GM23338 (cell line): ENCODE results near the gene MTIF2. TPM values are rescaled to one million over a fixed set of nuclear protein-coding genes. Genes with fewer than 3 reads are reported as not detected.

ENCODE experiments used
- ATAC-seq: fragments of 200-7000 bp; cut with Tn5 transposase; 3 replicates; pipeline ENCODE4 v1.9.1; 2020
- DNase-seq: peaks from one replicate; pipeline ENCODE4 v3.0.0-alpha.2; 2015; ENCODE audit warnings: low spot score
- H2AFZ ChIP-seq: fragments of 200-600 bp; sonication (generic); 2 replicates; pipeline ENCODE4 v1.8.0; 2016; ENCODE audit warnings: antibody characterized with exemption, mild to moderate bottlenecking, moderate library complexity
- H3F3A ChIP-seq: fragments of 200-600 bp; sonication (generic); replicated peaks from 2 replicates; pipeline ENCODE4 v1.8.0; 2017; ENCODE audit warnings: antibody characterized with exemption, mixed run types, low read depth
- H3K27ac ChIP-seq: fragments of 200-600 bp; sonication (generic); 2 replicates; pipeline ENCODE4 v1.6.1; 2016; ENCODE audit warnings: low read depth
- H3K27me3 ChIP-seq: fragments of 200-600 bp; sonication (generic); 2 replicates; pipeline ENCODE4 v1.8.0; 2016; ENCODE audit warnings: mild to moderate bottlenecking, mixed run types, moderate library complexity; ENCODE audit not compliant: insufficient read depth
- H3K36me3 ChIP-seq: fragments of 200-600 bp; sonication (generic); 2 replicates; pipeline ENCODE4 v1.8.0; 2016; ENCODE audit warnings: mild to moderate bottlenecking; ENCODE audit not compliant: insufficient read depth
- H3K4me1 ChIP-seq: fragments of 200-600 bp; sonication (generic); 2 replicates; pipeline ENCODE4 v1.8.0; 2016; ENCODE audit warnings: mild to moderate bottlenecking, moderate library complexity; ENCODE audit not compliant: insufficient read depth
- H3K4me2 ChIP-seq: fragments of 200-600 bp; sonication (generic); 2 replicates; pipeline ENCODE4 v1.7.1; 2017; ENCODE audit warnings: mixed run types
- H3K4me3 ChIP-seq: fragments of 200-600 bp; sonication (generic); 2 replicates; pipeline ENCODE4 v1.6.1; 2016; ENCODE audit warnings: mixed run types
- H3K79me2 ChIP-seq: fragments of 200-600 bp; sonication (generic); replicated peaks from 2 replicates; pipeline ENCODE4 v1.8.0; 2017; ENCODE audit warnings: mild to moderate bottlenecking; ENCODE audit not compliant: insufficient read depth
- H3K9me2 ChIP-seq: fragments of 200-600 bp; sonication (generic); 2 replicates; pipeline ENCODE4 v1.8.0; 2017; ENCODE audit not compliant: insufficient read depth
- H4K20me1 ChIP-seq: fragments of 200-600 bp; sonication (generic); replicated peaks from 2 replicates; pipeline ENCODE4 v1.8.0; 2017; ENCODE audit warnings: mild to moderate bottlenecking; ENCODE audit not compliant: insufficient read depth
- H3K27ac Mint-ChIP-seq: 2 replicates; pipeline ENCODE4 v1.8.0; 2020; ENCODE audit warnings: inconsistent platforms, mild to moderate bottlenecking, moderate library complexity, mixed read lengths
- H3K27me3 Mint-ChIP-seq: 3 replicates; pipeline ENCODE4 v1.8.0; 2022; ENCODE audit warnings: low read depth, mild to moderate bottlenecking, moderate library complexity, mixed read lengths, inconsistent platforms; ENCODE audit not compliant: insufficient read depth, poor library complexity
- H3K36me3 Mint-ChIP-seq: 3 replicates; pipeline ENCODE4 v1.8.0; 2021; ENCODE audit warnings: low read depth, mild to moderate bottlenecking, inconsistent platforms, moderate library complexity, mixed read lengths
- H3K4me1 Mint-ChIP-seq: 3 replicates; pipeline ENCODE4 v1.8.0; 2020; ENCODE audit warnings: mild to moderate bottlenecking, inconsistent platforms, mixed read lengths
- H3K4me3 Mint-ChIP-seq: 3 replicates; pipeline ENCODE4 v1.8.0; 2021; ENCODE audit warnings: moderate library complexity, mild to moderate bottlenecking, inconsistent platforms, mixed read lengths
- H3K9me3 Mint-ChIP-seq: 3 replicates; pipeline ENCODE4 v1.8.0; 2020; ENCODE audit warnings: moderate library complexity, mild to moderate bottlenecking, inconsistent platforms, mixed read lengths
- CREB1 ChIP-seq: fragments of 250-450 bp; sonication (Bioruptor Pico); IDR thresholded peaks from 2 replicates; pipeline ENCODE4 v1.5.0; 2020; ENCODE audit warnings: low read depth, mild to moderate bottlenecking, moderate library complexity
- CTCF ChIP-seq, 2 experiments: fragments of 200-600 bp in 1 of 2; sonication (generic) in 1 of 2; conservative IDR thresholded peaks; 2 replicates each; pipeline versions ENCODE4 v1.5.1 to v1.6.1; 2016 to 2017; ENCODE audit warnings: antibody characterized with exemption in 2 of 2, low read depth in 2 of 2, mild to moderate bottlenecking in 2 of 2, moderate library complexity in 1 of 2
- EZH2 ChIP-seq: fragments of 200-600 bp; sonication (generic); IDR thresholded peaks from one replicate; pipeline ENCODE4 v1.8.0; 2017; ENCODE audit warnings: antibody characterized with exemption, mild to moderate bottlenecking, low read depth; ENCODE audit not compliant: unreplicated experiment
- EZH2phosphoT487 ChIP-seq: fragments of 200-600 bp; sonication (generic); IDR thresholded peaks from one replicate; pipeline ENCODE4 v1.8.1; 2018; ENCODE audit warnings: antibody characterized with exemption; ENCODE audit not compliant: unreplicated experiment
- JUNB ChIP-seq: IDR thresholded peaks from one replicate; pipeline ENCODE4 v1.6.1; 2016; ENCODE audit warnings: antibody characterized with exemption; ENCODE audit not compliant: unreplicated experiment
- NANOG ChIP-seq: IDR thresholded peaks from 2 replicates; pipeline ENCODE4 v1.6.1; 2016; ENCODE audit warnings: antibody characterized with exemption, borderline replicate concordance
- POLR2AphosphoS5 ChIP-seq: IDR thresholded peaks from 2 replicates; pipeline ENCODE4 v1.6.1; 2016; ENCODE audit warnings: antibody characterized with exemption, low read depth
- REST ChIP-seq: IDR thresholded peaks from one replicate; pipeline ENCODE4 v1.6.1; 2018; ENCODE audit warnings: antibody characterized with exemption; ENCODE audit not compliant: unreplicated experiment
- STAT1 ChIP-seq: IDR thresholded peaks from one replicate; pipeline ENCODE4 v1.6.1; 2016; ENCODE audit warnings: antibody characterized with exemption; ENCODE audit not compliant: unreplicated experiment
- ZNF114 ChIP-seq: fragments of 250-450 bp; sonication (Bioruptor Pico); IDR thresholded peaks from 2 replicates; pipeline ENCODE4 v1.5.0; 2020; ENCODE audit warnings: mild to moderate bottlenecking, moderate library complexity
- ZNF331 ChIP-seq: fragments of 250-450 bp; sonication (Bioruptor Pico); IDR thresholded peaks from 2 replicates; pipeline ENCODE4 v1.5.0; 2020; ENCODE audit warnings: low read depth, mild to moderate bottlenecking, moderate library complexity
- ZNF462 ChIP-seq: fragments of 250-450 bp; sonication (Bioruptor Pico); IDR thresholded peaks from 2 replicates; pipeline ENCODE4 v1.5.0; 2020; ENCODE audit warnings: mild to moderate bottlenecking, moderate library complexity
- polyA plus RNA-seq: library from polyadenylated mRNA; unstranded; fragments of >200 nt; fragmentation: Nextera tagmentation; extraction: Ambion mirVana; gene quantifications from 2 replicates; pipeline ENCODE4 v1.2.1, GENCODE V29; 2016
- total RNA-seq: library from RNA; depleted of rRNA; stranded (reverse); fragments of >200 nt; shearing (Covaris generic); gene quantifications from 2 replicates; pipeline ENCODE4 v1.2.3, GENCODE V29; 2014

Gene MTIF2
- total and polyA plus RNA-seq, 2 experiments from 2014 or later: 32.5 to 38.9 TPM

- Mint-ChIP-seq H3K9me3 (peaks cover 7% of the 10 kb centered on the region; the same call in 2 of the 3 replicates), H3K36me3 (peaks cover 45% of the 10 kb centered on the region), H3K27me3 (peaks cover 2% of the 10 kb centered on the region), H3K4me3 (no peak overlapping the region), H3K27ac (no peak overlapping the region), H3K4me1 (no peaks in the 10 kb centered on the region)
- no peaks in the 10 kb centered on the region for H3K79me2 ChIP-seq
- no peaks in the 10 kb centered on the region for H3K27me3 ChIP-seq
- no peaks in the 10 kb centered on the region for H3F3A ChIP-seq
- no peak overlapping the region for H3K4me3 ChIP-seq
- no peaks in the 10 kb centered on the region for H3K9me2 ChIP-seq
- H3K4me2 ChIP-seq: no peak overlapping the region
- ATAC-seq (no peak), DNase-seq (no peak)
- no peak overlapping the region for H3K27ac ChIP-seq
- no peak for TF ChIP-seq ZNF114 (CRISPR knock-in tag)
- no peak for TF ChIP-seq REST
- no peak for TF ChIP-seq CREB1
- TF ChIP-seq EZH2phosphoT487: no peak
- no peak for TF ChIP-seq STAT1
- no peak for TF ChIP-seq JUNB
- TF ChIP-seq EZH2: no peak
- no peak for TF ChIP-seq NANOG
- TF ChIP-seq CTCF (conservative IDR thresholded peaks at IDR 0.05; ENCODE audit: low read depth in 2 of 2): no peak
- H3K36me3 ChIP-seq: no peaks in the 10 kb centered on the region
- H3K4me1 ChIP-seq: no peaks in the 10 kb centered on the region
- no peak overlapping the region for H2AFZ ChIP-seq
- no peaks in the 10 kb centered on the region for H4K20me1 ChIP-seq
Observed at GRCh38 chr2:55204536-55204935, 64.5 kb downstream of the MTIF2 start.

GRCh38 chr2:55200416-55200815 lies 68.6 kb downstream of the MTIF2 start:
- Mint-ChIP-seq H3K36me3 (peaks cover 45% of the 10 kb centered on the region), H3K27ac (no peak overlapping the region), H3K4me3 (no peak overlapping the region), H3K4me1 (no peaks in the 10 kb centered on the region), H3K27me3 (no peaks in the 10 kb centered on the region), H3K9me3 (peaks cover 7% of the 10 kb centered on the region; the same call in 2 of the 3 replicates)
- no peaks in the 10 kb centered on the region for H3K9me2 ChIP-seq
- ATAC-seq: no peak
- no peaks in the 10 kb centered on the region for H3K36me3 ChIP-seq
- H3K4me3 ChIP-seq: no peak overlapping the region
- H3K4me1 ChIP-seq: no peaks in the 10 kb centered on the region
- H3K79me2 ChIP-seq: no peaks in the 10 kb centered on the region
- no peak overlapping the region for H3K4me2 ChIP-seq
- H4K20me1 ChIP-seq: no peaks in the 10 kb centered on the region
- H3K27me3 ChIP-seq: no peaks in the 10 kb centered on the region
- DNase-seq: no peak
- H3F3A ChIP-seq: no peaks in the 10 kb centered on the region
- no peak overlapping the region for H3K27ac ChIP-seq
- H2AFZ ChIP-seq: no peak overlapping the region
- no peak for TF ChIP-seq EZH2phosphoT487
- no peak for TF ChIP-seq ZNF331
- TF ChIP-seq POLR2AphosphoS5: no peak
- TF ChIP-seq ZNF462: no peak
- TF ChIP-seq STAT1: no peak
- no peak for TF ChIP-seq ZNF114 (CRISPR knock-in tag)
